Spinal cord (tissue), 10 donors: ENCODE measurements around the gene PDGFRB. TPM values are rescaled to one million over a fixed set of nuclear protein-coding genes. Genes with fewer than 3 reads are reported as not detected.
A peak's percentile ranks its signal among the peaks of the same experiment; 100 is the strongest.

ENCODE experiments used
- DNase-seq, 6 donors: peaks; one replicate each; pipeline versions ENCODE4 v3.0.0 to v3.0.0-alpha.2; 2013 to 2015; ENCODE audit warnings: low spot score in 6 of 6, low read depth in 4 of 6
- H3K27ac ChIP-seq: one replicate; pipeline ENCODE4 v1.5.1; 2013; ENCODE audit warnings: low read depth, low read length, control low read depth
- H3K27me3 ChIP-seq: one replicate; pipeline ENCODE4 v1.6.1; 2013; ENCODE audit warnings: low read length; ENCODE audit not compliant: control insufficient read depth, insufficient read depth
- H3K36me3 ChIP-seq: one replicate; pipeline ENCODE4 v1.6.1; 2013; ENCODE audit warnings: low read length; ENCODE audit not compliant: control insufficient read depth, insufficient read depth
- H3K4me1 ChIP-seq: one replicate; pipeline ENCODE4 v1.6.1; 2013; ENCODE audit warnings: low read length; ENCODE audit not compliant: control insufficient read depth, insufficient read depth
- H3K4me3 ChIP-seq: one replicate; pipeline ENCODE4 v1.5.1; 2013; ENCODE audit warnings: low read depth, low read length, control low read depth
- H3K9me3 ChIP-seq: one replicate; pipeline ENCODE4 v1.6.1; 2013; ENCODE audit warnings: low read length; ENCODE audit not compliant: control insufficient read depth, insufficient read depth
- WGBS: methylation state at CpG from one replicate; pipeline ENCODE4 v1.1.5; 2013; ENCODE audit warnings: missing lambda C conversion rate; ENCODE audit not compliant: insufficient coverage; 5-methylcytosine and 5-hydroxymethylcytosine counted together
- polyA plus RNA-seq, 2 donors: library from polyadenylated mRNA; unstranded; fragments of 120-200 nt; gene quantifications; one replicate each; pipeline ENCODE4 v1.2.1, GENCODE V29; 2013; ENCODE audit not compliant: insufficient read length in 2 of 2
- total RNA-seq, 2 donors: library from RNA; depleted of rRNA in 1 of 2; stranded (reverse); fragments of 120-200 nt in 1 of 2; fragments of >200 nt in 1 of 2; gene quantifications; one replicate each; pipeline versions ENCODE4 v1.2.3 to v1.2.4, GENCODE V29; 2013 to 2014
- donor health status: healthy.

The PDGFRB gene
- total and polyA plus RNA-seq, 4 donors = 53.0 to 121 (median 85.2) TPM

GRCh38 chr5:150082374-150082773, 73.3 kb downstream of the PDGFRB start:
- H3K4me3 ChIP-seq = no peak overlapping the region
- no peaks in the 10 kb centered on the region for H3K27me3 ChIP-seq
- DNase-seq = no peak
- WGBS = 56% methylated on average over 2 of the region's 3 CpGs
- peaks cover 11% of the 10 kb centered on the region for H3K4me1 ChIP-seq
- H3K36me3 ChIP-seq = no peaks in the 10 kb centered on the region
- no peaks in the 10 kb centered on the region for H3K9me3 ChIP-seq
- H3K27ac ChIP-seq = no peak overlapping the region

- Histone ChIP-seq H3K4me1 (peaks cover 11% of the 10 kb centered on the region), H3K9me3 (no peaks in the 10 kb centered on the region), H3K27ac (peak overlapping the region; percentile 6), H3K4me3 (no peak overlapping the region), H3K27me3 (no peaks in the 10 kb centered on the region), H3K36me3 (no peaks in the 10 kb centered on the region)
- whole genome bisulfite sequencing = 35% methylated on average over 12 of the region's 15 CpGs
- peak in 1 of 6 donors; percentile 55 for DNase-seq
Measured at GRCh38 chr5:150081541-150082283, 73.9 kb downstream of the PDGFRB start.

- no peak for DNase-seq
- WGBS = 85% methylated on average over 11 of the region's 15 CpGs
- Histone ChIP-seq H3K36me3 (no peaks in the 10 kb centered on the region), H3K9me3 (no peaks in the 10 kb centered on the region), H3K27me3 (no peaks in the 10 kb centered on the region), H3K4me3 (no peak overlapping the region), H3K27ac (peak overlapping the region; percentile 6), H3K4me1 (peaks cover 11% of the 10 kb centered on the region)
Measured at GRCh38 chr5:150080696-150081435, 74.8 kb downstream of the PDGFRB start.

GRCh38 chr5:150079909-150080461, 75.7 kb downstream of the PDGFRB start:
- Histone ChIP-seq H3K4me1 (peaks cover 11% of the 10 kb centered on the region), H3K27me3 (no peaks in the 10 kb centered on the region), H3K9me3 (no peaks in the 10 kb centered on the region), H3K36me3 (no peaks in the 10 kb centered on the region), H3K4me3 (no peak overlapping the region), H3K27ac (no peak overlapping the region)
- WGBS = 94% methylated on average over 18 of the region's 19 CpGs
- peak in 1 of 6 donors; percentile 0 for DNase-seq

GRCh38 chr5:150078802-150079689, 76.6 kb downstream of the PDGFRB start:
- DNase-seq = no peak
- Histone ChIP-seq H3K4me1 (peaks cover 11% of the 10 kb centered on the region), H3K4me3 (no peak overlapping the region), H3K9me3 (no peaks in the 10 kb centered on the region), H3K36me3 (no peaks in the 10 kb centered on the region), H3K27ac (no peak overlapping the region), H3K27me3 (no peaks in the 10 kb centered on the region)
- WGBS = 82% methylated on average over 4 of the region's 7 CpGs

DNA sequence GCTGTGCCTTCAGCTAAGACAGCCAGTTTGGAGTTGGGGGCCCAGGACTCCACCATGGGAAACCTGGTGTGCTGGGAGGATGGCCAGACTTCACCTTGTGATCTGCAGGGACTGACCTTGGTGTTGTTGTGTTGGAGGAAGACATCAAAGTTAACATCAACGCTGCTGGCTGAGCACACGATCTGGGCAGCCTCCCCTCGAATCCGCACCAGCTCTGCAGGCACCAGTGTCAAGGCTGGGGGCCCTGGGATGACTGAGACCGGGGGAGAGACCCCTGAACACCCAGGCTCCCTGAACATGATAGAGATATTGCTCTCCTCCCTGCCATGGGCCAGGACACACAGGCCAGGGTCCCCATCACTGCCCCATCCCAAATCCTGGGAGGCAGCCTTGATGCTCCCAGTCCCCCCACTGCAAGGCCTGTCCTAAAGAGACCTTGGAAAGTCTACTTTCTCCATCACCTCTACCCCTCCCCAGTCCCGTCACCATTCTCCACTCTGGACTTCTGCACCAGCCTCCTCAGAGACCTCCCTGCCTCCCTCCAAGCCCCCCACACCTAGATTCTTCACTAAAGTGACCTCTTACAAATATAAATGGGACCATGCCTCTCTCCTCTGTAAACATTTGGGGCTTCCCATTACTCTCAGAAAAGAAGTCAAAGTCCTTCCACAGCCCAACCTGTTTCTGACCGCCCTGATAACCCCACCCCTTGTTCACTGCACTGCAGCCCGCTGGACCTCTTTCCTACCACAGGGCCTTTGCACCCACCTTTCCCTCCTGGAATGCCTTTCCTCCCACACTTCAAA, 77.4 kb downstream of the PDGFRB start:
- H3K4me1 ChIP-seq = peaks cover 11% of the 10 kb centered on the region
- no peak overlapping the region for H3K4me3 ChIP-seq
- H3K9me3 ChIP-seq = no peaks in the 10 kb centered on the region
- no peaks in the 10 kb centered on the region for H3K36me3 ChIP-seq
- no peak for DNase-seq
- H3K27me3 ChIP-seq = no peaks in the 10 kb centered on the region
- H3K27ac ChIP-seq = no peak overlapping the region
- WGBS = 87% methylated on average over 8 of the region's 8 CpGs

DNA sequence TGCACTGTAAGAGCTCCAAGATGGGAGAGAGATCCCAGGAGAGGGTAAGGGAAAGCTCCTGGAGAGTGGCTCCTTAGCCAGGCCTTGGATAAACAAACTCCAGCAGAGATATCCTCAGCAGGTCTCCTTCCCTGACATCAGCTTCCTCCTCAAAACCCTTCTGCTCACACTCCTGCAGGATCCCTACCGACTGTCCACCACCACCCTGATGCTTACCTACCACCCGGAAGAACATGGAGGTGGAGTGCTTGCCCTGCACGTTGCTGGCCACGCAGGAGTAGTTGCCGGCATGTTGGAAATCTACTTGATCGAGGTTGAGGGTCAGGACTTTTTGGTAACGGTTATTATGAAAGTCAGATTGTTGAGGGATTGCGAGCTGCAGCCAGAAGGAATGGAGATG, 78.6 kb downstream of the PDGFRB start:
- Histone ChIP-seq H3K4me3 (no peak overlapping the region), H3K27ac (no peak overlapping the region), H3K4me1 (peaks cover 11% of the 10 kb centered on the region), H3K36me3 (no peaks in the 10 kb centered on the region), H3K9me3 (no peaks in the 10 kb centered on the region), H3K27me3 (no peaks in the 10 kb centered on the region)
- 83% methylated on average over 8 of the region's 8 CpGs for WGBS
- DNase-seq = no peak

DNA sequence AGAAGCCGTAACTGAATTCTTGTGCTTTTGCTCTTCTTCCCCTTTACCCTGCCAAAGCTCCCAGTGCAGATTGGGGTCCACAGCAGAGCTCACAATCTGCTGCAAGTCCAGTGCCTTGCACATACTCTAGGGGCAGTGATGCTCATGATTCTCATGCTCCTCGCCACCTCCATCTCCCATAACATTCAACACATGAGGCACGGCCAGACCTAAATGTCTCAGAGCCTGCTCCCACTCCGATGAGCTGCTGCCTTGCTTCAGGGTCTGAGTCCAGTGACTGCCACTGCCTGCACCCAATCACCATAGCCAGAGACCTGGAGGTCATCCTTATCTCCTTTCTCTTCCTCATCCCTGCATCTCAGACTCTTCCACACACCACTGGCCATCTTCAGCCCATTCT, 79.8 kb downstream of the PDGFRB start:
- Histone ChIP-seq H3K27ac (no peak overlapping the region), H3K4me1 (peaks cover 3% of the 10 kb centered on the region), H3K27me3 (no peaks in the 10 kb centered on the region), H3K9me3 (no peaks in the 10 kb centered on the region), H3K36me3 (no peaks in the 10 kb centered on the region), H3K4me3 (no peak overlapping the region)
- 71% methylated on average over 4 of the region's 4 CpGs for WGBS
- DNase-seq = no peak

DNA sequence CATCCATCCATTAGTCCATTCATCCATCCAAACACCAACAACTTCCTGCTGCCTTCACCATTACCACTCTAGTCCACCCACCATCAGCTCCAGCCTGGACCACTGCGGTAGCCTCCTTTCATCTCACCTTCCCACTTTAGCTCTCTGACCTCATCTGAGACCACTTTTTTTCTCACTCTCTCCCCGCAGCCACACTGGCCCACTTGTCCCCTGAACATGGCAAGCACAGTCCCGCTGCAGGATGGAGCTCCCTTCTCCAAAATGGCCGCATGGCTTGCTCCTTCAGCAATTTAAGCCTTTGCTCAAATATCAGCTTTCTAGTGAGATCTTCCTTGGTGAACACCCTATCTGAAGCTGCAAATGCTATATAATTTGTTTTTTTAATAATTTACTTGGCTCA, 80.4 kb downstream of the PDGFRB start:
- no peak for DNase-seq
- no peaks in the 10 kb centered on the region for H3K9me3 ChIP-seq
- no peaks in the 10 kb centered on the region for H3K27me3 ChIP-seq
- H3K4me1 ChIP-seq = no peaks in the 10 kb centered on the region
- WGBS = 51% methylated on average over 3 of the region's 4 CpGs
- H3K4me3 ChIP-seq = no peak overlapping the region
- no peak overlapping the region for H3K27ac ChIP-seq
- no peaks in the 10 kb centered on the region for H3K36me3 ChIP-seq
